Cardiac muscle cell (in vitro differentiated cells and primary cell): ENCODE results near the gene IFITM10. TPM values are rescaled to one million over a fixed set of nuclear protein-coding genes. Genes with fewer than 3 reads are reported as not detected.

Experiments used
- DNase-seq, 2 donors: peaks; one replicate each; pipeline versions ENCODE4 v3.0.0 to v3.0.0-alpha.2; 2010 to 2017; ENCODE audit warnings: low read depth in 1 of 2, low spot score in 1 of 2
- H3K27ac ChIP-seq: fragments of 200-600 bp; sonication (generic); 2 replicates; pipeline ENCODE4 v1.5.1; 2016
- H3K27me3 ChIP-seq: fragments of 200-600 bp; sonication (generic); 2 replicates; pipeline ENCODE4 v1.6.0; 2016; ENCODE audit warnings: control low read depth
- H3K36me3 ChIP-seq: fragments of 200-600 bp; sonication (generic); 2 replicates; pipeline ENCODE4 v1.5.1; 2016; ENCODE audit warnings: control low read depth
- H3K4me1 ChIP-seq: fragments of 200-600 bp; sonication (generic); 2 replicates; pipeline ENCODE4 v1.8.1; 2017; ENCODE audit warnings: low read depth, mild to moderate bottlenecking, mixed run types
- H3K4me3 ChIP-seq: fragments of 200-600 bp; sonication (generic); 2 replicates; pipeline ENCODE4 v1.5.1; 2016; ENCODE audit warnings: mild to moderate bottlenecking
- H3K9me3 ChIP-seq: fragments of 200-600 bp; sonication (generic); 2 replicates; pipeline ENCODE4 v1.5.1; 2017; ENCODE audit warnings: low read depth, mild to moderate bottlenecking, control low read depth
- CTCF ChIP-seq: IDR thresholded peaks from 2 replicates; pipeline ENCODE4 v1.5.1; 2012; ENCODE audit warnings: low read depth, mild to moderate bottlenecking, low read length
- polyA plus RNA-seq: library from polyadenylated mRNA; unstranded; fragments of >200 nt; fragmentation: Nextera tagmentation; extraction: Ambion mirVana; gene quantifications from 2 replicates; pipeline ENCODE4 v1.2.1, GENCODE V29; 2016
- total RNA-seq: library from RNA; depleted of rRNA; stranded (reverse); fragments of >200 nt; gene quantifications from 2 replicates; pipeline ENCODE4 v1.2.3, GENCODE V29; 2016

IFITM10 gene
- total and polyA plus RNA-seq, 2 experiments from 2014 or later = 1.9 TPM; not detected in 1

GRCh38 chr11:1759151-1759850 is 8.9 kb upstream of the IFITM10 start:
- Histone ChIP-seq H3K27ac (no peak overlapping the region), H3K27me3 (no peaks in the 10 kb centered on the region), H3K4me1 (peaks cover 12% of the 10 kb centered on the region), H3K9me3 (no peaks in the 10 kb centered on the region), H3K4me3 (no peak overlapping the region), H3K36me3 (no peaks in the 10 kb centered on the region)
- no peak for DNase-seq
- no peak for TF ChIP-seq CTCF

- Histone ChIP-seq H3K4me3 (no peak overlapping the region), H3K9me3 (no peaks in the 10 kb centered on the region), H3K27ac (no peak overlapping the region), H3K27me3 (no peaks in the 10 kb centered on the region), H3K4me1 (peaks cover 11% of the 10 kb centered on the region), H3K36me3 (no peaks in the 10 kb centered on the region)
- DNase-seq = no peak
- no peak for TF ChIP-seq CTCF
Observed at GRCh38 chr11:1758611-1759150, 8.3 kb upstream of the IFITM10 start.

- Histone ChIP-seq H3K9me3 (no peaks in the 10 kb centered on the region), H3K4me3 (no peak overlapping the region), H3K27me3 (no peaks in the 10 kb centered on the region), H3K27ac (no peak overlapping the region), H3K4me1 (peaks cover 11% of the 10 kb centered on the region), H3K36me3 (peaks cover 2% of the 10 kb centered on the region)
- no peak for DNase-seq
- no peak for TF ChIP-seq CTCF
Observed at GRCh38 chr11:1757861-1758610, 7.6 kb upstream of the IFITM10 start.

- no peak overlapping the region for H3K27ac ChIP-seq
- peaks cover 5% of the 10 kb centered on the region for H3K36me3 ChIP-seq
- no peaks in the 10 kb centered on the region for H3K9me3 ChIP-seq
- DNase-seq = no peak
- peaks cover 6% of the 10 kb centered on the region for H3K4me1 ChIP-seq
- no peak for TF ChIP-seq CTCF
- H3K27me3 ChIP-seq = no peaks in the 10 kb centered on the region
- no peak overlapping the region for H3K4me3 ChIP-seq
Observed at GRCh38 chr11:1756791-1757771, 6.7 kb upstream of the IFITM10 start.
